OCI-LY3 (cell line): ENCODE results near the gene PKDREJ.

Experiments used
- H2AFZ ChIP-seq: fragments of 200-600, 300-600 bp; shearing (Covaris generic); 2 replicates; pipeline ENCODE4 v1.6.0; 2014; ENCODE audit warnings: antibody characterized with exemption, low read depth, low read length
- H3K27ac ChIP-seq: fragments of 200-600, 300-600 bp; sonication (generic); 2 replicates; pipeline ENCODE4 v1.5.1; 2014; ENCODE audit warnings: mild to moderate bottlenecking, low read length, moderate library complexity, mixed read lengths
- H3K27me3 ChIP-seq: fragments of 200-600, 300-600 bp; sonication (generic); 2 replicates; pipeline ENCODE4 v1.6.1; 2014; ENCODE audit warnings: low read depth, low read length, mixed read lengths
- H3K36me3 ChIP-seq: fragments of 200-600, 300-600 bp; sonication (generic); replicated peaks from 2 replicates; pipeline ENCODE3; 2014; ENCODE audit warnings: low read depth, low read length, mixed read lengths
- H3K4me1 ChIP-seq: fragments of 300-600, 200-600 bp; sonication (generic); 2 replicates; pipeline ENCODE4 v1.6.1; 2014; ENCODE audit warnings: low read length, mixed read lengths
- H3K4me2 ChIP-seq: fragments of 200-600, 300-600 bp; sonication (generic); 2 replicates; pipeline ENCODE4 v1.6.1; 2014; ENCODE audit warnings: low read length, mixed read lengths
- H3K4me3 ChIP-seq: fragments of 300-600, 200-600 bp; sonication (generic); 2 replicates; pipeline ENCODE4 v1.5.1; 2014; ENCODE audit warnings: antibody characterized with exemption, mild to moderate bottlenecking, low read length, moderate library complexity
- H3K79me2 ChIP-seq: fragments of 300-600, 200-600 bp; shearing (Covaris generic); 2 replicates; pipeline ENCODE4 v1.6.1; 2014; ENCODE audit warnings: mild to moderate bottlenecking, low read length, mixed read lengths
- H3K9ac ChIP-seq: fragments of 300-600, 200-600 bp; shearing (Covaris generic); 2 replicates; pipeline ENCODE4 v1.6.0; 2014; ENCODE audit warnings: mild to moderate bottlenecking, low read length, moderate library complexity
- H3K9me3 ChIP-seq: fragments of 200-600, 300-600 bp; shearing (Covaris generic); 2 replicates; pipeline ENCODE4 v1.6.1; 2014; ENCODE audit warnings: low read length, mixed read lengths; ENCODE audit not compliant: insufficient read depth
- H4K20me1 ChIP-seq: fragments of 200-600, 300-600 bp; sonication (generic); 2 replicates; pipeline ENCODE4 v1.6.1; 2016; ENCODE audit warnings: low read length, mixed read lengths; ENCODE audit not compliant: insufficient read depth
- CTCF ChIP-seq: fragments of 200-600, 300-600 bp; sonication (generic); IDR thresholded peaks from 2 replicates; pipeline ENCODE4 v1.5.1; 2014; ENCODE audit warnings: antibody characterized with exemption, low read length, low read depth
- EZH2phosphoT487 ChIP-seq: fragments of 200-600 bp; shearing (Covaris generic); IDR thresholded peaks from 2 replicates; pipeline ENCODE4 v1.6.1; 2018; ENCODE audit warnings: antibody characterized with exemption, mixed run types, low read depth

Gene PKDREJ

GRCh38 chr22:46290843-46291785, 28.0 kb upstream of the PKDREJ start:
- Histone ChIP-seq H3K9ac (no peak overlapping the region), H3K4me3 (no peak overlapping the region), H3K9me3 (no peaks in the 10 kb centered on the region), H3K27me3 (no peaks in the 10 kb centered on the region), H3K4me1 (peaks cover 11% of the 10 kb centered on the region; the same call in 1 of the 2 replicates), H2AFZ (no peak overlapping the region), H3K36me3 (peaks cover 5% of the 10 kb centered on the region), H3K4me2 (no peak overlapping the region), H4K20me1 (no peaks in the 10 kb centered on the region), H3K27ac (no peak overlapping the region), H3K79me2 (peaks cover 5% of the 10 kb centered on the region; the same call in 1 of the 2 replicates)
- TF ChIP-seq CTCF (no peak), EZH2phosphoT487 (no peak)

- TF ChIP-seq CTCF (no peak), EZH2phosphoT487 (no peak)
- H3K27me3 ChIP-seq, result no peaks in the 10 kb centered on the region
- H3K79me2 ChIP-seq, result no peaks in the 10 kb centered on the region
- H3K36me3 ChIP-seq, result peaks cover 5% of the 10 kb centered on the region
- no peak overlapping the region for H2AFZ ChIP-seq
- H3K4me2 ChIP-seq, result no peak overlapping the region
- H3K9ac ChIP-seq, result no peak overlapping the region
- peaks cover 5% of the 10 kb centered on the region; the same call in 1 of the 2 replicates for H3K4me1 ChIP-seq
- H3K9me3 ChIP-seq, result no peaks in the 10 kb centered on the region
- no peak overlapping the region for H3K27ac ChIP-seq
- no peaks in the 10 kb centered on the region for H4K20me1 ChIP-seq
- no peak overlapping the region for H3K4me3 ChIP-seq
These were observed 27.1 kb upstream of the PKDREJ start for GRCh38 chr22:46290121-46290842.

- Histone ChIP-seq H3K79me2 (no peaks in the 10 kb centered on the region), H3K4me2 (no peak overlapping the region), H3K9me3 (no peaks in the 10 kb centered on the region), H3K27me3 (no peaks in the 10 kb centered on the region), H4K20me1 (no peaks in the 10 kb centered on the region), H3K4me3 (no peak overlapping the region), H3K27ac (no peak overlapping the region), H3K36me3 (peaks cover 5% of the 10 kb centered on the region), H3K4me1 (peaks cover 2% of the 10 kb centered on the region; the same call in 1 of the 2 replicates), H2AFZ (no peak overlapping the region), H3K9ac (no peak overlapping the region)
- TF ChIP-seq CTCF, result no peak
- TF ChIP-seq EZH2phosphoT487, result no peak
These were observed 26.2 kb upstream of the PKDREJ start for GRCh38 chr22:46289244-46289891.
